Measurements from ENCODE around the gene DAAM2.

DAAM2 gene

GRCh38 chr6:39791850-39792539, at the start of gene DAAM2:
Gene DAAM2 (plus strand): TSS chr6:39792376. CDS start chr6:39856303, 63,927 bp downstream.
- peak; percentile 28 for DNase-seq

- no peak for DNase-seq
Observed at GRCh38 chr6:39746795-39747194, 45.4 kb upstream of the DAAM2 start.

- DNase-seq = no peak
Observed at GRCh38 chr6:39752835-39753724, 39.1 kb upstream of the DAAM2 start.

GRCh38 chr6:39753725-39754045, 38.5 kb upstream of the DAAM2 start:
- no peak for DNase-seq

GRCh38 chr6:39754514-39755115, 37.6 kb upstream of the DAAM2 start:
- DNase-seq = no peak

- no peak for DNase-seq
Observed at GRCh38 chr6:39755231-39755630, 36.9 kb upstream of the DAAM2 start.

- DNase-seq = no peak
Observed at GRCh38 chr6:39756582-39756981, 35.6 kb upstream of the DAAM2 start.

GRCh38 chr6:39758905-39759605, 33.1 kb upstream of the DAAM2 start:
- DNase-seq = no peak

- DNase-seq = no peak
Observed at GRCh38 chr6:39760226-39760952, 31.8 kb upstream of the DAAM2 start.

- DNase-seq = no peak
Observed at GRCh38 chr6:39765508-39766065, 26.6 kb upstream of the DAAM2 start.

GRCh38 chr6:39769012-39769411, 23.2 kb upstream of the DAAM2 start:
- DNase-seq = no peak

GRCh38 chr6:39770446-39770845, 21.7 kb upstream of the DAAM2 start:
- peak; percentile 81 for DNase-seq

- no peak for DNase-seq
Observed at GRCh38 chr6:39772559-39773273, 19.5 kb upstream of the DAAM2 start.

- DNase-seq = no peak
Observed at GRCh38 chr6:39773782-39774181, 18.4 kb upstream of the DAAM2 start.

GRCh38 chr6:39776581-39776980, 15.6 kb upstream of the DAAM2 start:
- DNase-seq = no peak

- DNase-seq = no peak
Observed at GRCh38 chr6:39777218-39777617, 15.0 kb upstream of the DAAM2 start.

GRCh38 chr6:39777661-39778060, 14.5 kb upstream of the DAAM2 start:
- no peak for DNase-seq

GRCh38 chr6:39778581-39779255, 13.5 kb upstream of the DAAM2 start:
- no peak for DNase-seq

GRCh38 chr6:39785281-39785680, 6.9 kb upstream of the DAAM2 start:
- no peak for DNase-seq

- DNase-seq = no peak
Observed at GRCh38 chr6:39786649-39787048, 5.5 kb upstream of the DAAM2 start.

GRCh38 chr6:39787322-39787721, 4.9 kb upstream of the DAAM2 start:
- no peak for DNase-seq

All from NCI-H82 (cell line).